Osteoblast (primary cell): ENCODE data around the gene TFDP1. TPM values are rescaled to one million over a fixed set of nuclear protein-coding genes. Genes with fewer than 3 reads are reported as not detected.

Experiments
- DNase-seq: peaks from one replicate; pipeline ENCODE4 v3.0.0; 2011; ENCODE audit warnings: low spot score, mixed read lengths; ENCODE audit not compliant: insufficient read length; ENCODE audit errors: missing footprints
- H2AFZ ChIP-seq: 2 replicates; pipeline ENCODE4 v1.6.0; 2011; ENCODE audit warnings: mild to moderate bottlenecking, low read length
- H3K27ac ChIP-seq: 2 replicates; pipeline ENCODE4 v1.5.1; 2011; ENCODE audit warnings: mild to moderate bottlenecking, low read depth, low read length, moderate library complexity
- H3K27me3 ChIP-seq: 2 replicates; pipeline ENCODE4 v1.6.0; 2012; ENCODE audit warnings: mild to moderate bottlenecking, control low read depth, inconsistent platforms, low read length, moderate library complexity; ENCODE audit not compliant: insufficient read depth
- H3K36me3 ChIP-seq: 2 replicates; pipeline ENCODE4 v1.5.1; 2011; ENCODE audit warnings: mild to moderate bottlenecking, low read length, control low read depth, moderate library complexity; ENCODE audit not compliant: insufficient read depth
- H3K4me1 ChIP-seq: 2 replicates; pipeline ENCODE4 v1.5.1; 2011; ENCODE audit warnings: mild to moderate bottlenecking, low read length, control low read depth, moderate library complexity; ENCODE audit not compliant: insufficient read depth
- H3K4me2 ChIP-seq: 2 replicates; pipeline ENCODE4 v1.6.0; 2011; ENCODE audit warnings: mild to moderate bottlenecking, low read length; ENCODE audit not compliant: insufficient read depth
- H3K4me3 ChIP-seq: fragments of 200-600 bp; sonication (generic); 3 replicates; pipeline ENCODE4 v1.5.1; 2012; ENCODE audit warnings: mild to moderate bottlenecking, low read length, inconsistent platforms; ENCODE audit not compliant: insufficient read depth
- H3K79me2 ChIP-seq: 2 replicates; pipeline ENCODE4 v1.6.0; 2012; ENCODE audit warnings: mild to moderate bottlenecking, low read length, control low read depth, inconsistent platforms; ENCODE audit not compliant: insufficient read depth
- H3K9me3 ChIP-seq: 2 replicates; pipeline ENCODE4 v1.5.1; 2011; ENCODE audit warnings: low read depth, low read length, control low read depth
- H4K20me1 ChIP-seq: 2 replicates; pipeline ENCODE4 v1.6.0; 2012; ENCODE audit warnings: mild to moderate bottlenecking, low read length, control low read depth; ENCODE audit not compliant: insufficient read depth
- total RNA-seq: library from RNA; depleted of rRNA; stranded (reverse); fragments of >200 nt; gene quantifications from 2 replicates; pipeline ENCODE4 v1.2.3, GENCODE V29; 2012
- TF ChIP-seq, protein P1 (sequence below): IDR thresholded peaks from 2 replicates; pipeline ENCODE4 v1.5.1; 2011; ENCODE audit warnings: mild to moderate bottlenecking, low read depth, low read length, moderate library complexity; ENCODE audit errors: extremely low read depth

TFDP1 gene
- total RNA-seq, 1 donor: 56.8 TPM

DNA sequence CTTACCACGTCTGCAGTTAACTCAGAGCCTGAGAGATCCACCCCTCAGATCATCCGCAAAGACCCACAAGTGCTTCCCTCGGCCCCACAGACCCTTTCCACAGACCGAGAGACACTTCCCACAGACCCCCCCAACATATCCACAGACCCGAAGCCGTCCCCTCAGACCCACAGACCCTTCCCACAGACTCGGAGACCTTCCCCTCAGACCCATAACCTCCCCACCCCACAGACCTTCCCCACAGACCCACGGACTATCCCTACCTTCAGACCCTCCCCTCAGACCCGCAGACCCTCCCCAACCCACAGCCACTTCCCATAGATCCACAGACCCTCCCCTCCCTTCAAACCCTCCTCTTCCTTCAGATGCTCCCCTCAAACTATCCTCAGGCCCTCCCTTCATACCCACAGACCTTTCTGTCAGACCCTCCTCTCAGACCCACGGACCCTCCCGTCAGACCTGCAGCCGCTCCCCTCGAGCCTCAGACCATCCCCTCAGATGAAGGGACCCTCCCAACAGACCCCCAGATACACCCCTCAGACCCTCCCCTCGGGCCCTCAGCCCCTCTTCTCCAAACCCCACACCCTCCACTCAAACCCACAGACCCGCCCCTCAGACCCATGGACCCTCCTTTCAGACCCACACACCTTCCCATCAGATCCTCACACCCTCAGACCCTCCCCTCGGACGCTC lies 20.1 kb upstream of the TFDP1 start:
- H3K27me3 ChIP-seq: peaks cover 12% of the 10 kb centered on the region
- DNase-seq: peak; percentile 70
- no peak overlapping the region for H3K4me2 ChIP-seq
- H3K4me1 ChIP-seq: no peaks in the 10 kb centered on the region
- H2AFZ ChIP-seq: no peak overlapping the region
- H3K9me3 ChIP-seq: no peaks in the 10 kb centered on the region
- no peaks in the 10 kb centered on the region for H3K36me3 ChIP-seq
- H3K79me2 ChIP-seq: no peaks in the 10 kb centered on the region
- TF ChIP-seq, protein P1, sequence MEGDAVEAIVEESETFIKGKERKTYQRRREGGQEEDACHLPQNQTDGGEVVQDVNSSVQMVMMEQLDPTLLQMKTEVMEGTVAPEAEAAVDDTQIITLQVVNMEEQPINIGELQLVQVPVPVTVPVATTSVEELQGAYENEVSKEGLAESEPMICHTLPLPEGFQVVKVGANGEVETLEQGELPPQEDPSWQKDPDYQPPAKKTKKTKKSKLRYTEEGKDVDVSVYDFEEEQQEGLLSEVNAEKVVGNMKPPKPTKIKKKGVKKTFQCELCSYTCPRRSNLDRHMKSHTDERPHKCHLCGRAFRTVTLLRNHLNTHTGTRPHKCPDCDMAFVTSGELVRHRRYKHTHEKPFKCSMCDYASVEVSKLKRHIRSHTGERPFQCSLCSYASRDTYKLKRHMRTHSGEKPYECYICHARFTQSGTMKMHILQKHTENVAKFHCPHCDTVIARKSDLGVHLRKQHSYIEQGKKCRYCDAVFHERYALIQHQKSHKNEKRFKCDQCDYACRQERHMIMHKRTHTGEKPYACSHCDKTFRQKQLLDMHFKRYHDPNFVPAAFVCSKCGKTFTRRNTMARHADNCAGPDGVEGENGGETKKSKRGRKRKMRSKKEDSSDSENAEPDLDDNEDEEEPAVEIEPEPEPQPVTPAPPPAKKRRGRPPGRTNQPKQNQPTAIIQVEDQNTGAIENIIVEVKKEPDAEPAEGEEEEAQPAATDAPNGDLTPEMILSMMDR: no peak
- H3K27ac ChIP-seq: no peak overlapping the region
- H4K20me1 ChIP-seq: no peaks in the 10 kb centered on the region
- no peak overlapping the region for H3K4me3 ChIP-seq

DNA sequence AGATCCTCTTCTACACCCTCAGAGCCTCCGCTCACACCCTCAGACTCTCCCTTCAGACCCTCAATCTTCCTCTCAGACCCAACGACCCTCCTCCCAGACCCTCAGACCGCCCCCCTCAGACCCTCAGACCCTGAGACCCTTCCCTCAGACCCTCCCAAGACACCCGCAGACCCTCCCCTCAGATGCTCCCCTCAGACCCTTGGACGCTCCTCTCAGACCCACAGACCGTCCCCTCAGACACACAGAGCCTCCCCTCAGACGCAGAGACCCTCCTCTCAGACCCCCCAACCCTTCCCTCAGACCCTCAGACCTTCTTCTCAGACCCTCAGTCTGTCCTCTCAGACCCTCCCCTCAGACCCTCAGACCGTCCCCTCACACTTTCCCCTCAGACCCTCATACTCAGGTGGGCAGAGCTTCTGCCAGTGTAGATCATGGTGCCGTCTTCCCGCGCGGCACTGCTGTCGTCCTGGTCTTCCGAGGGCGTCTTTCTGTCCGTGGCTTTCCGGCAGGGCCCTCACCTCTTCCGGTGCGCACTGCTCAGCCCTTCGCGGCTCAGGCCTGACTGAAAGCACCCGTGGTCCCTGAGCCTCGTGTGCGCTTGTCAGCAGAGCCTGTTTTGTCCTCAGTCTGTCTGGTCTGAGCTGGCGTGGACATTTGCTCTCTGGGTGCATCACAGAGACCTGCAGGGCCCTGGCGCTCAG lies 18.9 kb upstream of the TFDP1 start:
- Histone ChIP-seq H2AFZ (no peak overlapping the region), H3K9me3 (no peaks in the 10 kb centered on the region), H3K79me2 (no peaks in the 10 kb centered on the region), H3K27ac (no peak overlapping the region), H4K20me1 (no peaks in the 10 kb centered on the region), H3K36me3 (no peaks in the 10 kb centered on the region), H3K4me1 (no peaks in the 10 kb centered on the region), H3K27me3 (peaks cover 12% of the 10 kb centered on the region), H3K4me3 (no peak overlapping the region), H3K4me2 (no peak overlapping the region)
- DNase-seq: no peak
- TF ChIP-seq, protein P1: no peak

DNA sequence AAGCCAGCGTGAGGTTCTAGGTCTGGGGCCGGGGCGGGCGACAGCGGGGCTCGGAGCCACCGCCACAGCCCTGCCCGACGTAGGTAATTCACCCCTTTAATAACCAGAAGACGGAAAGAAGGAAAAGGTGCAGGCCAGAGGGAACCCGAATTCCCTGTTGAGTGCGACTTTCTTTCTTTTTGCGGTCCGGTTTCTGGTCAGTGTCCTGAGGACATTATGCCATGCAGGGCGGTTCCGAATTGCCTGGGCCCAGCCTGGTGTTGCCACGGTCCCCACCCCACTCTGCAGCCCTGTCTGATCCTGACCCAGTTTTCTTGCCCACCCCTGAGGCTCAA lies 18.4 kb upstream of the TFDP1 start:
- Histone ChIP-seq H3K27ac (no peak overlapping the region), H3K36me3 (no peaks in the 10 kb centered on the region)
- TF ChIP-seq, protein P1: no peak

DNA sequence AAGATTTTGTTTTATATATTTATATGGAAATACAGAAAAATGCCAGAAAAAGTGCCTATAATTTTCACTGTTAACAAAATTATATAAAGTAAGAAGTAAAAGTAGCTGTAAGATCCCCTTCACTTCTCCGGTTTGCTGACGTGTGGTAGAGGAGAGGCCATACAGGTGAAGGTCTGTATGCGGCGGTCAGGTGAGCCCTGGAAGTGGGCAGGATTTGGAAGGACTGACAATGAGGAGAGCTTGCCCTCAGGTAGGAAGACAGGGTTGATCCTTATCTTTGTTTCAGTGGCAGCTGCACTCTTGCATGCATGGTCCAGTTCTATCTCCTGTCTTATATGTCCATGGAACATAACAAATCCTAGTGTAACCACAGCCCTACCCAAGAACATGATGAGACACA lies 16.9 kb upstream of the TFDP1 start:
- H3K36me3 ChIP-seq: no peaks in the 10 kb centered on the region
- peaks cover 12% of the 10 kb centered on the region for H3K27me3 ChIP-seq
- TF ChIP-seq, protein P1: no peak
- no peaks in the 10 kb centered on the region for H4K20me1 ChIP-seq
- no peaks in the 10 kb centered on the region for H3K9me3 ChIP-seq
- no peak overlapping the region for H3K4me3 ChIP-seq
- no peak overlapping the region for H3K4me2 ChIP-seq
- no peak for DNase-seq
- H3K4me1 ChIP-seq: no peaks in the 10 kb centered on the region
- H3K79me2 ChIP-seq: no peaks in the 10 kb centered on the region
- H2AFZ ChIP-seq: no peak overlapping the region
- no peak overlapping the region for H3K27ac ChIP-seq

More for the DNA sequence above, 18.4 kb upstream of the TFDP1 start:
- H3K79me2 ChIP-seq: no peaks in the 10 kb centered on the region
- H3K4me2 ChIP-seq: no peak overlapping the region
- peaks cover 12% of the 10 kb centered on the region for H3K27me3 ChIP-seq
- peak; percentile 73 for DNase-seq
- H3K4me1 ChIP-seq: no peaks in the 10 kb centered on the region
- H2AFZ ChIP-seq: no peak overlapping the region
- H3K9me3 ChIP-seq: no peaks in the 10 kb centered on the region
- H4K20me1 ChIP-seq: no peaks in the 10 kb centered on the region
- no peak overlapping the region for H3K4me3 ChIP-seq
